Upper lobe of right lung (tissue), 1 donor: ENCODE data around the gene L3MBTL3. TPM values are rescaled to one million over a fixed set of nuclear protein-coding genes. Genes with fewer than 3 reads are reported as not detected.
"Not testable (repeated sequence)": the region's sequence is repeated elsewhere in the genome, so short reads cannot be mapped to it uniquely, and the experiment has no call there.

Experiments
- ATAC-seq: fragments of 200-7000 bp; cut with Tn5 transposase; one replicate; pipeline ENCODE4 v1.9.1; 2020; ENCODE audit warnings: mild to moderate bottlenecking, moderate library complexity
- DNase-seq: peaks from one replicate; pipeline ENCODE4 v3.0.0-alpha.2; 2020
- H3K27ac ChIP-seq: fragments of 200-600 bp; one replicate; pipeline ENCODE4 v1.8.0; 2022
- H3K27me3 ChIP-seq: fragments of 200-600 bp; one replicate; pipeline ENCODE4 v1.8.0; 2022; ENCODE audit warnings: mild to moderate bottlenecking
- H3K36me3 ChIP-seq: fragments of 200-600 bp; one replicate; pipeline ENCODE4 v1.8.0; 2022
- H3K4me1 ChIP-seq: fragments of 200-600 bp; one replicate; pipeline ENCODE4 v1.8.0; 2022
- H3K4me3 ChIP-seq: fragments of 200-600 bp; one replicate; pipeline ENCODE4 v1.8.0; 2022; ENCODE audit warnings: mild to moderate bottlenecking
- H3K9me3 ChIP-seq: fragments of 200-600 bp; one replicate; pipeline ENCODE4 v1.8.0; 2022
- CTCF ChIP-seq: fragments of 200-600 bp; IDR thresholded peaks from one replicate; pipeline ENCODE4 v1.8.0; 2022; ENCODE audit warnings: antibody characterized with exemption
- intact Hi-C: fragments of 100-400 bp; cut with DNase I; formaldehyde crosslinking; loops from one replicate; pipeline ENCODE4 v1.11.0; 2022
- total RNA-seq: library from RNA; stranded (reverse); fragmentation: NEBNext Ultra II Directional; extraction: Animal tissue kit (Norgen Biotek cat#: 25700); gene quantifications from one replicate; pipeline ENCODE4 v1.2.1, GENCODE V29; 2021
- donor health status: DM: no; HTN: yes; CAD: no; lungs with severe emphysema.

L3MBTL3 gene
- total RNA-seq, 1 donor from 2014 or later, result 6.3 TPM

GRCh38 chr6:130107710-130108109 is 89.3 kb downstream of the L3MBTL3 start:
- H3K9me3 ChIP-seq, result no peaks in the 10 kb centered on the region
- no peaks in the 10 kb centered on the region for H3K4me1 ChIP-seq
- H3K27me3 ChIP-seq, result no peaks in the 10 kb centered on the region
- no peak overlapping the region for H3K4me3 ChIP-seq
- intact Hi-C loops, result no loop called here
- no peak for ATAC-seq
- no peak for TF ChIP-seq CTCF
- H3K36me3 ChIP-seq, result no peaks in the 10 kb centered on the region
- no peak for DNase-seq
- no peak overlapping the region for H3K27ac ChIP-seq

- no peaks in the 10 kb centered on the region for H3K36me3 ChIP-seq
- H3K9me3 ChIP-seq, result no peaks in the 10 kb centered on the region
- H3K4me1 ChIP-seq, result no peaks in the 10 kb centered on the region
- DNase-seq (no peak), ATAC-seq (no peak)
- intact Hi-C loops, result no loop called here
- H3K27me3 ChIP-seq, result no peaks in the 10 kb centered on the region
- no peak overlapping the region for H3K27ac ChIP-seq
- H3K4me3 ChIP-seq, result no peak overlapping the region
- TF ChIP-seq CTCF, result no peak
These were observed 92.7 kb downstream of the L3MBTL3 start for GRCh38 chr6:130111031-130111430.

GRCh38 chr6:130113201-130113710 is 94.9 kb downstream of the L3MBTL3 start:
- ATAC-seq (no peak), DNase-seq (no peak)
- no peak for TF ChIP-seq CTCF
- Histone ChIP-seq H3K36me3 (no peaks in the 10 kb centered on the region), H3K27me3 (no peaks in the 10 kb centered on the region), H3K9me3 (no peaks in the 10 kb centered on the region), H3K4me1 (no peaks in the 10 kb centered on the region), H3K4me3 (no peak overlapping the region), H3K27ac (no peak overlapping the region)
- intact Hi-C loops, result no loop called here

GRCh38 chr6:130115036-130115435 is 96.7 kb downstream of the L3MBTL3 start:
- intact Hi-C loops, result no loop called here
- no peak for ATAC-seq

GRCh38 chr6:130116273-130116672 is 97.9 kb downstream of the L3MBTL3 start:
- no peak for TF ChIP-seq CTCF
- Histone ChIP-seq H3K27ac (no peak overlapping the region), H3K36me3 (no peaks in the 10 kb centered on the region), H3K4me3 (no peak overlapping the region), H3K9me3 (no peaks in the 10 kb centered on the region), H3K27me3 (no peaks in the 10 kb centered on the region), H3K4me1 (no peaks in the 10 kb centered on the region)
- DNase-seq, result no peak
- no peak for ATAC-seq
- intact Hi-C loops, result no loop called here

More at GRCh38 chr6:130115036-130115435, 96.7 kb downstream of the L3MBTL3 start:
- Histone ChIP-seq H3K4me3 (no peak overlapping the region), H3K27me3 (no peaks in the 10 kb centered on the region), H3K36me3 (no peaks in the 10 kb centered on the region), H3K4me1 (no peaks in the 10 kb centered on the region), H3K27ac (no peak overlapping the region), H3K9me3 (no peaks in the 10 kb centered on the region)
- no peak for DNase-seq
- no peak for TF ChIP-seq CTCF

GRCh38 chr6:130117187-130117701 is 98.9 kb downstream of the L3MBTL3 start:
- intact Hi-C loops, result not testable (repeated sequence)

More at GRCh38 chr6:130117187-130117701, 98.9 kb downstream of the L3MBTL3 start:
- not testable (repeated sequence) for H3K27ac ChIP-seq, ATAC-seq, H3K9me3 ChIP-seq, DNase-seq, H3K27me3 ChIP-seq, H3K36me3 ChIP-seq, H3K4me1 ChIP-seq, H3K4me3 ChIP-seq
